T-helper 2 cell treated with Interferon-gamma antibody and Interleukin-4, amounts not matched to agents 100 ng/mL and 5 ng/mL, for 36 hours (primary cell): ENCODE results near the gene BCOR. TPM values are rescaled to one million over a fixed set of nuclear protein-coding genes. Genes with fewer than 3 reads are reported as not detected.

Source experiments
- intact Hi-C: fragments of 100-400 bp; cut with micrococcal nuclease; formaldehyde crosslinking; loops from one replicate; pipeline ENCODE4 v1.15.1; 2023
- total RNA-seq: library from RNA; stranded (reverse); gene quantifications from 2 replicates; pipeline ENCODE4 v1.2.3, GENCODE V29; 2022

BCOR gene
- total RNA-seq, 1 donor from 2014 or later, result 57.1 TPM

DNA sequence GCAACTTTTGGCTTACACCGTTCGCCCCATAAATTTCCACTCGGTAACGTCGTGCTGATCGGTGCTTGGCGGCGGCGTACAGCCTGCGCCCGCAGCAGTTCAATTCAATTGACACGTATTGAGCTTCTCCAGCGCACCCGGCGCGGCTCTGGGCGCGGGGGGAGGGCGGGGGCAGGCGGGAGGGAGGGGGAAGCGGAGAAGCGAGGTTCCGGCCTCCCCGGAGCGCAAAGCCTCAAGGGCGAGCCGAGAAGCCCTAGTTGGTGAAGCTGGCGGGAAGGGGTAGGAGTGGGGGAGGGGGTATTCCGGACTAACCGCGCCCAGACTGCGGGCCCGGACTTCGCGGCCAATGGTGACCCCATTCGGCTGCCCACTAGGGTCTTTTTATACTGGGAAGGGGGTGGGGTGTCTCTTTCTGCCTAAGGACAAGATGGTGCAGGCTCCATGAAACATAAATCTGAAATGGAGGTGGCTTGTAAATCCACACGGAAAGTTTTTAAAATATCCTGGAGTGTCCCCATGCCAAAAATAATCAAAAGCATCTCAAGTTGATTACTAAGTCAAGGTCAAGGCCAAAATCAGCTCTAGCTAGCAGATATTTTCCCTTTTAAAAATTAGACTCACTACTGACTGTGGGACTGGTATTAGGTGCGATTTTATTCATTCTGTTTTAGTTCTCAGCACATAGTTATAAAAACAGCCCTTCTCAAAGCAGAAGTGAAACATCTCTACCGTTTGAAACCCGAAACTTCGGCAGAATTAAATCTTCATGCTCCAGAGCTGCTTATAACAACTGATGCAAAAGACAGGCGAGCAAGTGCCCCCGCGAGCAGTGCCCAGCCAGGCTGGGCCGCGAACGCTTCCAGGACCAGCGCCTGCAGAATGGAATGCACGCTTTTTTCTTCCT is 1.5 kb upstream of the BCOR start:
- intact Hi-C loops, result loop anchor here (5.0 to 10.0 kb wide), 7 partner anchors 87 to 1297 kb away; partner anchors contain the start of genes DDX3X and MID1IP1

DNA sequence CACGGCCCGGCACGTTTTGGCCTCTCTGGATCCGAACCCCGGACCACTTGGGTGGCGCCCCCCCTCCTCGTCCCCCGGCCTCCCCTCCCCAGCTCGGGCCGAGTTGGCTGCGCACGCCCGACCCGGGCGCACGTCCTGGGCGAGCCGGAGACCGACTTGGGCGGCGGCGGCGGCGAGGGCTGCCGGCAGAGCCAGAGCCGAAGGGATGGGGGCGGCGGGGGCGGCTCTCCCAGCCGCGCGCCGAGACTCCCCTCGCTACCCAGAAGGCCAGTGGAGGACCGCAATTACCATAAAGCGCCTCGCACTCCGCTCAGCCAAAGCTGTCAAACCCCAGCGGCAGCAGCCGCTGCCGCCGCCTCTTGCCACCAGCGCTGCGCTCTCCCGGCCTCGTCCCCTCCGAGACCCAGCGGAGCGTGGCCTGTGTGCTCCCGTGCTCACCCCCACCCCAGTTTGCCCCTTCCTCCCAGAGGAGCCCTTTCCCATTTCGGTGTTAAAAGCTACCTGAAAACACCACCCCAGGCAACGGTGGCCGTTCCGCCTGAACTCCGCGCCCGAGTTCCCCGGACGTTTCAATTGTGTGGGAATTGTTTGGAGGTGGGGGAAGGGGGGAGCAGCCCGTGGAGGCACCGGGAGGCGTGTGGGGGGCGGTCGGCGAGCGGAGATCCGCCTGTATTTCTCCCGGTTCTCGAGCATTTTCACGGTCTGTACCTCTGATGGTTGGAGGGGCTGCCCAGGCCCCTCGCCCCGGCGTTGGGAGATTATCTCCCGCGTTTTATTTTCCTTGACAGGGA is 701 bp upstream of the BCOR start:
- intact Hi-C loops, result loop anchor here (1.0 to 10.0 kb wide), 9 partner anchors 8 to 1296 kb away; partner anchors contain the start of genes DDX3X and MID1IP1

DNA sequence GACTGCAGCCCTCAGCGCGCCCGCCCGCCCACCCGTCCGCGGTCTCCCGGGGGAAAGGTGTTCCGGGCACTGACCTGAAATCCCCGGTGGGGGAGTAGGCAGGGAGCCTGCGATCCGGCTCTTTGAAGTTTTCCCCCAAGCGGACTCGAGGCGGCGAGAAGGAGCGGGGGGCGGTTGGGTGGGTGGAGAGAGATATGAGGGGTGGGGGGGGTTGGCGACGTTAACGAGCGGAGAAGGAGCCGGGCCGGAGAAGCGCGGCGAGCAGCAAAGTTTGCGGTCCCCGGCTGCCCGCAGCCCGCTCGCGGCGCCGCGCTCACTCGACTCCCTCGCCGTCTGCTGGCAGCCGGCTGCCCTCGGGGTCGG is 636 bp downstream of the BCOR start:
- intact Hi-C loops, result loop anchor here (5.0 to 10.0 kb wide), 7 partner anchors 85 to 1295 kb away; partner anchors contain the start of genes DDX3X and MID1IP1

DNA sequence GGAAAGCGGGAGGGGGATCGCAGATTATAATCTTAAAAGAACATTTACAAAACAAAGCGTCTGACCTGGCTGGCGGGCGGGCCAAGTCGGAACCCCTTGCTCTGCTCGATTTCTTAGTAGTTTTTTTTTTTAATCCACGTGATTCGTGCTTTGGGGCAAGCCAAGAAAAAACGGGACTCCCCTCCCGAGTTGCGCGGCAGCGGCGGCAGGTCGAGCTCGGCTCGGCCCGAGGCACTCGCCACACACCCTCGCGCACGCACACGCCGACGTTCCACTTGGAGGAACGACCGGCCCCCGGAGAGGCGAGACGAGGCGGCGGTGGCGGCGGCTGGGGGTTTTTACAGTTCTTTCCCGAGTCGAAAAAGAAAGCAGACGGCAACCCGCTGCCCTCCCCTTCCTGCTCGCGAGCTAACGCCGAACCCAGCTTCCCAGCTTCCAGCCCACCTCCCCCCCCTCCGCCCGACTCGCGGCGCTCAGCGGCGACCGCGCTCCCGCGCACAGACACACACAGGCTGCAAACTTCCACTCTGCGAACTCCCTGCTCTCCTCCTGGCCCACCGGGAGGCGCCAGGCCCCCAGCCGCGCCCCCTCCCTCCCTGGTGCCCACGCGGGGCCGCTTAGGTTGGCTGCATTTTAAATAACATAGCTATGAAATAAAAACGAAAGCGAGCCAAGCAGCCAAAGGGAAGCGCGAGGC is 1.2 kb downstream of the BCOR start:
- intact Hi-C loops, result loop anchor here (5.0 to 10.0 kb wide), 7 partner anchors 84 to 1294 kb away; partner anchors contain the start of genes DDX3X and MID1IP1

DNA sequence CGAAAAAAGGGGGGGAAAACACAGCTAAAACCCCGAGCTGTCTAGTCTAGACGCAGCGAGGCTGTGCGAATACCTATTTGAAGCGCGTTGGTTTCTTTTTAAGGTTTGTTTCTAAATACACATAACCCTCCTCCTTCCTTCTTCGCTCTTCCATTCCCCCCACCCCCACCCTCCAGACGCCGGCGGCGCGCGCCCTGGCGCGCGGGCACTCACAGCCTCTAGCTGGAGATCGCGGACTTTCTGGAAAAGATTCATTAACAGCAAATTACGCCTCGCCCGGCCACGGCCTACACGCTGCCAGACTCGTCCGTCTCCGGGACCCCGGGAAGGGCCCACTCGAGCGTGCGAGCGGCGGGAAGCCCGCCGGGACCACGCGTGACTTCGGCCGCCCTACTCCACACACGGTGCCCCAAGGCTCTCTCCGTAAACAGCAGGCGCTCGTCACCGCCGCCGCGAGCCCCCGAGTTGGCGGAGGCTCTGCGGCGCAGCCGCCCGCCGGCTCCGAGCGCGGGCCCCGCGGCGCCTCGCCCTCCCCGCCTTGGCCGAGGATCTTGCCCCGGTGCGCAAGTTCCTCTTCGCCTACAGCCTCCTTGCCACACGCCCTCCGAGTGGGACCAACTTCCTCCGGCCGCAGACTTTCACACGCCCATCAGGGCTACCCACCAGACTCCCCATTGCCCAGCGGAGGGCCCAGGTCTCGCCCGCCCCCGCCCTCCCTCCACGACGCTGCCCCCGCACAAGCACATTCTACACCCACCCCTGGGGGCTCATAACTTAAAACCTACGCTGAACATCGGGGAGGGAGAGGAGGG is 2.0 kb downstream of the BCOR start:
- intact Hi-C loops, result loop anchor here (5.0 to 10.0 kb wide), 7 partner anchors 83 to 1293 kb away; partner anchors contain the start of genes DDX3X and MID1IP1

DNA sequence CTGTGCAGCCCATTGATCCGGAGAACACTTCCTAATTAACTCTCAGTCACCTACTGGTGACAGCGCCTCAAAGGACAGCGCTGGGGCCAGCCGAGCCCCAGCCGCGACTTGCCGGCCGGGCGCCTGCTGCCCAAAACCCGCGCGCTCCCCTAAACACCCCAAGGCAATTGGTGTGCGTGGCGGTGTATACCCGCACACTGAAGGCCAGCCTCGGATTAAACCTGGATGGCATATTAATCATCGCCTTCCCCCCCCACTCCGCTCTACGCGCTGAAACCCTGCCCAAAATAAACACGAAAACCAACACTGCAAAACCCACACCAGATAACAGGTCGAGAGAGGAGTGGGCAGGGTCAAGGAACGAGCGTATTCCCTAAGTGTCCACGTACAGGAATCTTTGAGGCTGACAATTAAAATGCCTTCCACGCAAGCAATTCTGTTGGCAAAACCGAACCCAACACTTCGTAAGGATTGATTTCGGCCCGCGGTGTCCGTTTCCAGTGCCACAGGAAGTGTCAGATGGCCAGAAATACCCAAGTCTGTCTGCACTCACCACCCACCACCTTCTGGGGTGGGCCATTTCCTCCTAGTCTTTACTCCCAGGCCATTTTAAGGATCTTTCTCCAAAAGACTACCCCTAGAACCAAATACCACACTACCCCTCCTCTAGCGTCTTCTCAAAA is 2.7 kb downstream of the BCOR start:
- intact Hi-C loops, result loop anchor here (5.0 to 10.0 kb wide), 7 partner anchors 83 to 1293 kb away; partner anchors contain the start of genes DDX3X and MID1IP1

DNA sequence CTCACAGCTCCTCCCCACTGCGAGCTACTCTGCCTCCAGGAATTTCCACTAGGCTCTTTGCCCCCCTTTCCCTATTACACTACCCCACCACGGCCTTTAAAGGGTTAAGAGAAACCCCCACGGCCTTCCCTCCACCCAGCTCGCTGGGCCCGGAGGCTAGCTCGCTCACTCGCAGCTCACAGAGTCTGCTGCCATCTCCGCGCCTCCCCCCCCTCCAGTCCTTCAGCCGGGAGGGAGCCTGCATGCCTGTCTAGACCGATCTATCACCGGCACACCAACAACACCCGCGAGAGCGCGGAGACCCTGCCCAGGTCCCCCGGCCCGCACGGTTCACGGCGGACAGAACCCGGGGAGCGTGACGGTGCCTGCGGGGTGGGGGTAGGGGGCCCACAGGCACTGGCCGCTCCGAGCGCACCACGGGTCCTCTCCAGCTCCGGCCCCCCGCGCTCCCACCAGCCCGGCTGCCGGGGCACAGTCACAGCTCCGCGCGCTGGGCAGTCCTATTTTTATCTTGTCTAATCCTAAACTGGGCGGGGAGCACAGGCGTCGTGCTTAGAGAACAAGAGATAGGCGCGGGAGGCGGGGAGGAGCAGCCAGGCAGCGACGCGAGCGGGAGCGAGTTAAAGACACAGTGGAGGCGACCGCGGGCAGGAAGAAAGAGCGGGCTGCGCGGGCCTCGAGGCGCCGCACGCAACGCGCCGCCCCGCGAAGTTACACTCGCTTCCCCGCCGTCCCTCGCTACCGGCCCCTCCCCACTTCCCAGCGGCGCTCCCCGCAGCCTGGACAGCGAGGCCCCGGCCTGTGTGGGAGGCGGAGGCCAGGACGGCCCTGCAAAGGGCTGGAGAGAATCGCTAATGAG is 3.5 kb downstream of the BCOR start:
- intact Hi-C loops, result loop anchor here (10.0 kb wide), 1 partner anchor 181 kb away; no protein-coding TSS in a partner anchor

DNA sequence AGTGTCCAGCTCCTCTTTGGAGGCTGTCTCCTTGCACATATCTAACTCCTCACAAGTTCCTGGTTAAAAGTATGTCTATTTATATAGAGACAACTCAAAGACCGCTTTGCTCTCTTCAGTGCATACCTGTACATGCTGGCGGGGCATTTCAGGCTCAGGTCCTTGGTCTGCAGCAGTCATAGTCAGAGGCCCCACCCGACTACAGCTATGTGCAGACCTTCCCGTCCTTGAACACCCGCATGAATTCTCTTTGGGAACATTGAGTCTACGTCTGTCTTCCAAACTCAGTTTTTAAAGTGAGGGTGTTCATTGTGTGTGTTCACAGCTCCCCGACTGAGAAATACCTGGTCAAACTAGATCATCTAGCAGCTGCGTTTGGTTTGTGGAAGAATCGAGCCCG is 4.2 kb downstream of the BCOR start:
- intact Hi-C loops, result loop anchor here (10.0 kb wide), 1 partner anchor 181 kb away; no protein-coding TSS in a partner anchor

DNA sequence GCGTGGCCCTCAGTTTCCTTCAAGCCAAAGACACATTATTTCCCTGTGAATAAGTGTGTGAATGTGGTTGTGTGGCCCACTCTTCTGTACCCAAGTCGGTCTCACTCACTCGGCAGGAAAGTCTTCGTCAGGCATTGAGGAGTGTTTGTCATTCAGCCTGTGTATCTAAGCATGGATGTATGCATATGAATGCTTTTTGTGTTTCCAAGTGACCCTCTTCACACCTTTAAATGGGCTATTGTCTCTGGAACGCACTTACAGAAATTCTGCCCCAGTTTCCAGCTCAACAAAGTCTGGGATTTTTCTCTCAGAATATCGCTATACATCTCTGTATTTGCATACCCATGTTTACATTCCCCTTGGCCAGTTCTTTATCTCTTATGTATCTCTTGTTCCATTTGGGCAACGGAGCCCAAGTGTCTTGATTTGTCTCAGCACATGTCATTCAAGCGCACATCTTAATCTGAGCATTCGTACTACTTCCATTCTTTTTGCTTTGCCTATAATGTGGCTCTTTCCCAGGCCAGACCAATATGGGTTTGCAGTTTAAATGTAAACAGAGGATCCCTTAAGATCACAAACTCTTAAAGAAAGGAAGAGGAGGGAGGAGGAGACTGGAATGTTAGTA is 4.8 kb downstream of the BCOR start:
- intact Hi-C loops, result loop anchor here (10.0 kb wide), 1 partner anchor 182 kb away; no protein-coding TSS in a partner anchor

DNA sequence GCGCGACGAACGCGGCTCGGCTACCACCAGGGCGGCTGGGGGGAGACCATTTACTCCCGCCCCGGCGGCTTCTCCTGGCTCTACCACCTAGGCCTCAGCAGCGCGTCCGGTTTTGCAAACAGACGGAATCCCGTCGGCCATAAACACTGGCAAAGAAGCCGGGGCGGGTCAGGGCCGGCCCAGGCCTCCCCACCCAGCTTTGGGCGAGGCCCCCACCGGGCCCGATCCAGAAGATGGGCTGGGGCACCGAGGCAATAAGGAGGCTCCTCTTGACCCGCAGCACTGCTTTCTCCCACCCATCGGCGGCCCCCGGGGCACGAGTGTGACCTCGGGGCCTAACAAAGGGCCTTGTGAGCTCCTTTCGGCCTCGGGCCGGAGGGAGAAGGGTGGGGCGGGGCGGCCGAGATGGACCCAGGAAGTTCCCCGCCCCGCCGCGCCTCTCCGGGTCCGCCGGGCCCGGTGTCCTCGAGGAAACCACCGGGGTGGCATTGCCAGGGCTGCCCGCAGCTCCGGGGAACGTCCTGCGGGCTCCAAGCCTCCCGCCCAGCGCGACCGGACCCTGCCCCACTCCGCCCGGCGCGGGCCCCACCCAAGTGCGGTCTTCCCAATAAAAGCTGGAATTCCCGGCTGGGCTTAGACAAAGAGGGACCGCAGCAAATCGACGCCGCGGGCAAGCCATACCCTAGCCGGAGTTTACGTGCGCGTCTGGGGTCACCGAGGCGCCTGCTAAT is 5.9 kb downstream of the BCOR start:
- intact Hi-C loops, result loop anchor here (10.0 kb wide), 1 partner anchor 183 kb away; no protein-coding TSS in a partner anchor

DNA sequence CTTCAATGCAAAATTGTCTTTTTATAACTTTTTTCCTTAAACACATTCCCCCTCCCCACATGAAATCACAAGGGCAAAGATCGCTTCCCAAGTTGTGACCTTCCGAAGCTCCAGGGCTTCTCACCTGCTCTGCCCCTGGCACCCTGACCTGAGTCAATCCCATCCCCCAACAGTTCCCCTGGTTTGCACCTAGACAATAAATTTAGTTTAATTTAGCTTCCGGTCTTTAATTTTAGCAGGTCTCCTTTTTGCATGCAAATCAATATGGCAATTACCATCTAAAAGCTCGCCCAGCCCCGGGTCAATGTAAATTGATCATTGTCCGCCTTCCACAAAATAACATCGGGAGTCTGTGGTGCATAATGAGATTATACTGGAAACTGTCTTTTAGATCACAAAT is 6.8 kb downstream of the BCOR start:
- intact Hi-C loops, result loop anchor here (10.0 kb wide), 1 partner anchor 184 kb away; no protein-coding TSS in a partner anchor

DNA sequence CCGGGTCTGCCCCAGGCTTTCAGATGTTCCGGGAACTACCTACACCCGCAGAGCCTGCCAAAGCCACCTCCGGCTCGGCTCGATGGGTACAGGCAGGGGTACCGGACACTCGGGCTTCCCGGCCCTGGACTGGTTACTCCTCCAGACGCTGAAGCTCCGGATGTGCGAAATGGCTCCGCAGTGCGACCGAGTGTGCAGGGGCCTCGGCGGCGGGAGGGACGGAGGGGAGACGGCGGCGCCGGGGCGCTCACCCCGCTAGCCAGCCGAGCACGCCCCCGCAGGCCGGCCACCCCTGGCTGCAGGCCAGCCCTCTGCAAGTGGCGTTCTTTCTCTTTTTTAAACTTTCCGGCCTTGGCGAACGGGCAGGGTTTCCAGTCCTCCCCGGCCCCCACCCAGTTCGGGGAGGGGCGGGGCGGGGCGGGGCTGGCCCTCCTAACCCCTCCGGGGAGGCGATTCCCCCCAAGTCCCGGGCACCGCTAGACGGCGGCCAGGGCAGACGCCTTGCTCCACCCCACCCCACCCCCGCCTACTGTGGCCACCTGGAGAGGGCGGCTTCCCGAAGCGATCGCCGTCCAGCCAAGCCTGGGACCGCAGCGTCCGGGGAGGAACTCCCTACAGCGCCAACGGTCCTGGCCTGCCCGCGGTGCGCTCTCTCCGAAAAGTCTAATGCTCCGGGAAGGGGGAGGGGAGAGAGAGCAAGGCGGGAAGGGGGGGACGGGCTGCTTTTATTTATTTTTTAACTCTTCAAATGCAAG is 7.5 kb downstream of the BCOR start:
- intact Hi-C loops, result loop anchor here (10.0 kb wide), 1 partner anchor 185 kb away; no protein-coding TSS in a partner anchor

DNA sequence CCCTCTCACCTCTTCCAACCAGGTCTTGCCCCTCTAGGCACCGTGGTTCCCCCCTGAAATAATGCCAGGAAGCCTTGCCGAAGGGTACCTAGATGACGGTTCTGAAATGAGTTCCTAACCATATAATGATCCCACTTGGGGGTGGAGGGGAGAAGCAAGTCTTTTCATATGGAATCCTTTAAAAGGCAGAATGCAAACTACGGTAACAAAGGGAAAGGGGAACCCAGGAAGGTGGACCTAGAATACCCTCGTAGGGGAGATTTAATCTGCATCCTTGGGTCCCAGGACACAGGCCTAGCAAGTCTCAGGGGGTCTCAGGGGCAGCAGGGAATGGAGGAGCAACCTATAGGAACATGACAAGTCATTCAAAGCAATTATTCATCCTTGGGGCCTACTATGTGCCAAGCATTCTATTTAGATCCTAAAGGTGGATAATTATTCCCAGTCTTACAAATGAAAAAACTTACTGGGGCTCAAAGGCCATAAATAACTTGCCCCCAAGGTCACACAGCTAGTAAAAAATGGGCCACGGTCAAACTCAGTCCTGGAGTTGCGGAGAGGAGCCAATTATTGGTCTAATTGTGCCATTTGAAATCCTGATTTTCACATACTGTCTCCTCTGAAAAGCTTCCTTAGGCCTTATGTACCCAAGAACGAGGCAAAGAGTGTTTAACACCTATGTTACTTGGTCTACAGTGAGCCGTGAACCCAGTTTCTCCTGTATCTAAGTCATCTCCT is 8.8 kb downstream of the BCOR start:
- intact Hi-C loops, result no loop called here

DNA sequence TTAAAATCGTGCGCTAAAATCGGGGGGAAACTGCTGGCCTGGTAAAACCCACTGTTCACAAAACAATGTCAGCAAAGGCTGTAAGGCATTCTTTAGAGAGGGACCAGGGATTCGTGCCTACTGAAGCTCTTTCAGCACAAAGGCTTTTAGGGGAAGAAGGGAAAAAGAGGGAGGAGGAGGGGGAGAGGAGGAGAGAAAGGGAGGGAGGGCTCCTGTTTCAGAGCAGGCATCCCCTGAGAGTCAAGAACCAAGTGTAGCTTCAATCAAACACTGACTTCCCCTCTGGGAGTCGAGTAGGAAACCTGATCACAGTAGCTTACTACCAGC is 9.5 kb downstream of the BCOR start:
- intact Hi-C loops, result no loop called here

DNA sequence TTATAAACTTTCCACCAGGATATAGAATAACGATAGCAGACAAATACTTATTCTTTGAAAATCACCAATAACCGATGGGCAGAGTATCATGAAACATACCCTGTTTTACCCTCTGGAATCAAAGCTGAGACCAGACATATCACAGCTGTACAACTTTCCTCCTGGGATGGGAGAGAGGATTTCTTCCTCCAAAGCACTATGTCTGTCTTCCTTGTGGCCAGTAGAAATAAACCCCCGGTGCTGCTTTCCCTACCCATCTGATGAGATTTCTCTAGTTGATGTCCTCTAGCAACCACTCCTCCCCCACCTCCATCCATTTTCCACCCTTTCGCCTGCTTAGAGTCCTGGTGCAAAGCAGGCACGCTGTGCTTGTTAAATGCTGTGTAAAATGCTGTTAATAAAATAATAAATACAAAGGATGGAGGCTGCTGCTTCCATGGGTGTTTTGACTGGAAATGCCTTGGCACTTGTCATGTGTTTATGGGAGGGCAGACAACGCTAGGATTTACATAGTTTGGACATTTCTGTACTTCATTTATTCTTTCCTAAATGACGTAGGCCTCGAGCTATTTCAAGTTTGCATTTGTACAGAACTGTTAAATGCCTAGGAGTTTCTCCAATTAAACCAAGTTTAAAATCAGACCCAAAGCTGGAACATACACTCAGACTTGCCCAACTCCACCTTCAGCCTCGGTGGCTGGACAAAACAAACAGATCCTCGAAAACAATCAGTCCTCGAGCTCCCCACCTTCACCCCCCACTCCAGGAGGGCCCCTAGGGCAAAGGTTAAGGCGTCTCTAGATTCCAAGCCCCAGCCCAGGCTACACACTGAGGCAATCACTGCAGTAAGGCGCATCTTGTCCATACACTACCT is 10.1 kb downstream of the BCOR start:
- intact Hi-C loops, result no loop called here
